H9 (cell line): ENCODE results near the gene CCDC142. TPM values are rescaled to one million over a fixed set of nuclear protein-coding genes. Genes with fewer than 3 reads are reported as not detected.

Experiments used
- DNase-seq: peaks from one replicate; pipeline ENCODE4 v3.0.0-alpha.2; 2017
- H2AFZ ChIP-seq: one replicate; pipeline ENCODE4 v1.6.1; 2013; ENCODE audit warnings: mild to moderate bottlenecking, low read length, control low read depth, moderate library complexity
- H2AK5ac ChIP-seq: 2 replicates; pipeline ENCODE4 v1.6.1; 2013; ENCODE audit warnings: low read length, control low read depth, mixed read lengths; ENCODE audit not compliant: insufficient read length
- H2BK120ac ChIP-seq: one replicate; pipeline ENCODE4 v1.6.1; 2013; ENCODE audit warnings: low read depth, mild to moderate bottlenecking, low read length, control low read depth, inconsistent platforms; ENCODE audit not compliant: poor library complexity, severe bottlenecking
- H2BK12ac ChIP-seq: 2 replicates; pipeline ENCODE4 v1.6.1; 2013; ENCODE audit warnings: low read length, control low read depth, mixed read lengths, low read depth; ENCODE audit not compliant: insufficient read length
- H2BK15ac ChIP-seq: 2 replicates; pipeline ENCODE4 v1.6.1; 2013; ENCODE audit warnings: low read depth, low read length, control low read depth
- H2BK20ac ChIP-seq: one replicate; pipeline ENCODE4 v1.6.1; 2013; ENCODE audit warnings: low read depth, mild to moderate bottlenecking, low read length, control low read depth, inconsistent platforms; ENCODE audit not compliant: poor library complexity, severe bottlenecking
- H2BK5ac ChIP-seq: 2 replicates; pipeline ENCODE4 v1.6.1; 2013; ENCODE audit warnings: low read length, control low read depth, mixed read lengths; ENCODE audit not compliant: insufficient read length
- H3K14ac ChIP-seq: 2 replicates; pipeline ENCODE4 v1.6.1; 2013; ENCODE audit warnings: low read length, control low read depth; ENCODE audit not compliant: insufficient read depth
- H3K18ac ChIP-seq: 2 replicates; pipeline ENCODE4 v1.6.1; 2013; ENCODE audit warnings: low read depth, mild to moderate bottlenecking, mixed read lengths, low read length, control low read depth; ENCODE audit not compliant: insufficient read length
- H3K23ac ChIP-seq: 2 replicates; pipeline ENCODE4 v1.6.1; 2013; ENCODE audit warnings: low read length, control low read depth, mixed read lengths, low read depth; ENCODE audit not compliant: insufficient read length
- H3K23me2 ChIP-seq: 2 replicates; pipeline ENCODE4 v1.6.1; 2013; ENCODE audit warnings: low read depth, mild to moderate bottlenecking, mixed read lengths, low read length, control low read depth; ENCODE audit not compliant: insufficient read length, poor library complexity, severe bottlenecking
- H3K27ac ChIP-seq: 2 replicates; pipeline ENCODE4 v1.5.1; 2013; ENCODE audit warnings: low read length, control low read depth, mixed read lengths, low read depth; ENCODE audit not compliant: insufficient read length
- H3K27me3 ChIP-seq: 2 replicates; pipeline ENCODE4 v1.6.1; 2013; ENCODE audit warnings: low read length, control low read depth, inconsistent platforms; ENCODE audit not compliant: insufficient read depth
- H3K4ac ChIP-seq: 2 replicates; pipeline ENCODE4 v1.6.1; 2013; ENCODE audit warnings: low read depth, mild to moderate bottlenecking, control low read depth, inconsistent platforms, low read length, moderate library complexity
- H3K4me1 ChIP-seq: 2 replicates; pipeline ENCODE4 v1.6.1; 2013; ENCODE audit warnings: low read length, control low read depth, inconsistent platforms; ENCODE audit not compliant: insufficient read depth
- H3K4me2 ChIP-seq: 2 replicates; pipeline ENCODE4 v1.6.1; 2013; ENCODE audit warnings: low read length, control low read depth, mixed read lengths; ENCODE audit not compliant: insufficient read length, insufficient read depth
- H3K56ac ChIP-seq: 2 replicates; pipeline ENCODE4 v1.6.1; 2013; ENCODE audit warnings: low read depth, mild to moderate bottlenecking, mixed read lengths, low read length, control low read depth; ENCODE audit not compliant: insufficient read length
- H3K79me1 ChIP-seq: 2 replicates; pipeline ENCODE4 v1.6.1; 2013; ENCODE audit warnings: low read depth, mild to moderate bottlenecking, moderate library complexity, low read length, control low read depth, inconsistent platforms; ENCODE audit not compliant: insufficient read depth, poor library complexity, severe bottlenecking
- H3K79me2 ChIP-seq: 2 replicates; pipeline ENCODE4 v1.6.1; 2013; ENCODE audit warnings: low read length, control low read depth, inconsistent platforms; ENCODE audit not compliant: insufficient read depth
- H3K9ac ChIP-seq: 2 replicates; pipeline ENCODE4 v1.6.1; 2013; ENCODE audit warnings: low read length, control low read depth, mixed read lengths; ENCODE audit not compliant: insufficient read length; ENCODE audit errors: extremely low read depth
- H3K9me3 ChIP-seq: one replicate; pipeline ENCODE4 v1.6.1; 2013; ENCODE audit warnings: low read depth, low read length, inconsistent platforms; ENCODE audit not compliant: control insufficient read depth
- H3T11ph ChIP-seq: one replicate; pipeline ENCODE4 v1.6.1; 2013; ENCODE audit warnings: mild to moderate bottlenecking, low read length, control low read depth, inconsistent platforms
- H4K20me1 ChIP-seq: one replicate; pipeline ENCODE4 v1.6.1; 2013; ENCODE audit not compliant: control insufficient read depth, insufficient read length, insufficient read depth
- H4K5ac ChIP-seq: 2 replicates; pipeline ENCODE4 v1.6.1; 2013; ENCODE audit warnings: low read depth, mild to moderate bottlenecking, mixed read lengths, low read length, control low read depth; ENCODE audit not compliant: insufficient read length
- H4K8ac ChIP-seq: replicated peaks from 2 replicates; pipeline ENCODE4 v1.6.1; 2013; ENCODE audit warnings: low read length, control low read depth, mixed read lengths, low read depth; ENCODE audit not compliant: insufficient read length
- H4K91ac ChIP-seq: 2 replicates; pipeline ENCODE4 v1.6.1; 2013; ENCODE audit warnings: low read depth, mild to moderate bottlenecking, moderate library complexity, mixed read lengths, low read length, control low read depth; ENCODE audit not compliant: insufficient read length
- H3K27ac Mint-ChIP-seq, 3 experiments: 2 replicates in 2 of 3; 3 replicates in 1 of 3; pipeline ENCODE4 v1.8.0; 2020 to 2021; ENCODE audit warnings: mixed read lengths in 3 of 3, mild to moderate bottlenecking in 1 of 3, moderate library complexity in 1 of 3
- H3K27me3 Mint-ChIP-seq: 2 replicates; pipeline ENCODE4 v1.8.0; 2021; ENCODE audit warnings: low read depth, mild to moderate bottlenecking, moderate library complexity, mixed read lengths
- H3K36me3 Mint-ChIP-seq, 3 experiments: 2 replicates in 2 of 3; 3 replicates in 1 of 3; pipeline ENCODE4 v1.8.0; 2020 to 2021; ENCODE audit warnings: low read depth in 3 of 3, mixed read lengths in 3 of 3; ENCODE audit not compliant: insufficient read depth in 1 of 3
- H3K4me1 Mint-ChIP-seq, 2 experiments: 2 replicates each; pipeline ENCODE4 v1.8.0; 2020; ENCODE audit warnings: mixed read lengths in 2 of 2
- H3K4me3 Mint-ChIP-seq, 2 experiments: 2 replicates in 1 of 2; 3 replicates in 1 of 2; pipeline ENCODE4 v1.8.0; 2020 to 2021; ENCODE audit warnings: mild to moderate bottlenecking in 2 of 2, mixed read lengths in 2 of 2, moderate library complexity in 1 of 2
- H3K9me3 Mint-ChIP-seq, 2 experiments: 2 replicates in 1 of 2; 3 replicates in 1 of 2; pipeline ENCODE4 v1.8.0; 2020; ENCODE audit warnings: mild to moderate bottlenecking in 2 of 2, mixed read lengths in 2 of 2, moderate library complexity in 1 of 2
- CTCF ChIP-seq: fragments of 200-600 bp; sonication (generic); conservative IDR thresholded peaks from 3 replicates; pipeline ENCODE4 v1.8.0; 2021; ENCODE audit warnings: antibody characterized with exemption, mild to moderate bottlenecking
- WGBS: extraction: QIAGEN DNeasy Blood & Tissue Kit; methylation state at CpG from one replicate; pipeline ENCODE4 v1.1.7; 2013; ENCODE audit warnings: missing lambda C conversion rate, low lambda C conversion rate, mixed read lengths; ENCODE audit not compliant: insufficient read length; ENCODE audit errors: extremely low coverage; 5-methylcytosine and 5-hydroxymethylcytosine counted together
- total RNA-seq: library from RNA; stranded (reverse); gene quantifications from 2 replicates; pipeline ENCODE4 v1.2.1, GENCODE V29; 2021

CCDC142 gene
- total RNA-seq, 1 experiment from 2014 or later = 21.5 TPM

GRCh38 chr2:74515271-74515980 is 32.6 kb upstream of the CCDC142 start:
- H3K14ac ChIP-seq = no peak overlapping the region
- no peak overlapping the region for H2BK15ac ChIP-seq
- H2BK120ac ChIP-seq = no peak overlapping the region
- peaks cover 19% of the 10 kb centered on the region for H3K23me2 ChIP-seq
- no peaks in the 10 kb centered on the region for H3K4me1 ChIP-seq
- H4K91ac ChIP-seq = no peak overlapping the region
- no peak overlapping the region for H2AFZ ChIP-seq
- peaks cover 86% of the 10 kb centered on the region for H3K27me3 ChIP-seq
- peaks cover 5 to 8% (median 6%) of the 10 kb centered on the region in 3 experiments; a peak in 6 of 7 replicates for H3K36me3 Mint-ChIP-seq
- peaks cover 13 to 17% of the 10 kb centered on the region in 2 experiments for H3K9me3 Mint-ChIP-seq
- H2BK20ac ChIP-seq = no peak overlapping the region
- H4K8ac ChIP-seq = no peak overlapping the region
- no peak overlapping the region for H3K18ac ChIP-seq
- TF ChIP-seq CTCF = no peak
- no peak overlapping the region for H3K27ac Mint-ChIP-seq
- H2BK12ac ChIP-seq = no peak overlapping the region
- H3K27me3 Mint-ChIP-seq = peaks cover 98% of the 10 kb centered on the region
- no peak overlapping the region for H2AK5ac ChIP-seq
- H3K4me2 ChIP-seq = peak overlapping the region; percentile 49
- H3K56ac ChIP-seq = no peak overlapping the region
- no peak overlapping the region for H3K27ac ChIP-seq
- no peak overlapping the region for H3K9ac ChIP-seq
- H4K5ac ChIP-seq = no peak overlapping the region
- H3K79me2 ChIP-seq = no peaks in the 10 kb centered on the region
- DNase-seq = peak; percentile 78
- H3K4me1 Mint-ChIP-seq = peaks cover 12 to 14% of the 10 kb centered on the region in 2 experiments
- H3T11ph ChIP-seq = no peak overlapping the region
- H3K4ac ChIP-seq = no peak overlapping the region
- peak overlapping the region; percentile 51 to 78 for H3K4me3 Mint-ChIP-seq
- no peaks in the 10 kb centered on the region for H3K9me3 ChIP-seq
- no peaks in the 10 kb centered on the region for H3K79me1 ChIP-seq
- H2BK5ac ChIP-seq = no peak overlapping the region
- no peaks in the 10 kb centered on the region for H4K20me1 ChIP-seq
- H3K23ac ChIP-seq = no peak overlapping the region
- no CpG with 5 or more reads among the region's 60 CpGs for WGBS
